GM12878 (cell line): ENCODE data around the gene PRKCE. TPM values are rescaled to one million over a fixed set of nuclear protein-coding genes. Genes with fewer than 3 reads are reported as not detected.

ENCODE experiments used
- ATAC-seq: fragments of 200-7000 bp; cut with Tn5 transposase; 3 replicates; pipeline ENCODE4 v1.9.1; 2020; ENCODE audit warnings: mild to moderate bottlenecking, moderate library complexity
- BruUV-seq: library from RNA; stranded (reverse); fragments of 400-500 nt; replicated peaks from 2 replicates; lab custom pipeline; 2021; lab: Mats Ljungman, UMichigan
- CTCF ChIA-PET: fragments of 300-600 bp; sonication (Branson Sonifier 250); formaldehyde crosslinking; extraction: SDS; loops from one replicate; lab custom pipeline; 2021; ENCODE audit warnings: inconsistent platforms; lab: Yijun Ruan, JAX
- POLR2A ChIA-PET: fragments of 350-600 bp; formaldehyde crosslinking; extraction: SDS; loops from one replicate; lab custom pipeline; 2021; ENCODE audit warnings: inconsistent platforms; lab: Charles Lee
- RAD21 ChIA-PET: fragments of 300-600 bp; sonication (Branson Sonifier 250); formaldehyde crosslinking; loops from one replicate; lab custom pipeline; 2023; ENCODE audit warnings: antibody characterized with exemption; ENCODE audit not compliant: unreplicated experiment; lab: Charles Lee
- SMC1A ChIA-PET: fragments of 300-600 bp; sonication (Branson Sonifier 250); formaldehyde crosslinking; loops from one replicate; lab custom pipeline; 2023; ENCODE audit not compliant: unreplicated experiment, uncharacterized antibody; lab: Charles Lee
- DNase-seq: peaks from one replicate; pipeline ENCODE4 v3.0.0-alpha.2; 2011; ENCODE audit warnings: low read depth, low spot score
- FAIRE-seq: peaks from 3 replicates; lab custom pipeline; 2011; peaks lifted over from hg19 to GRCh38; lab: Jason Lieb, UNC
- H2AFZ ChIP-seq: 2 replicates; pipeline ENCODE4 v1.6.0; 2011; ENCODE audit warnings: low read depth, low read length, control low read depth; ENCODE audit not compliant: control insufficient read depth
- H3K27ac ChIP-seq: 2 replicates; pipeline ENCODE4 v1.5.1; 2011; ENCODE audit warnings: control low read depth; ENCODE audit not compliant: control insufficient read depth, insufficient read depth
- H3K27me3 ChIP-seq, 2 experiments: replicated peaks in 1 of 2; 2 replicates each; pipeline versions ENCODE4 v1.6.0 to v1.6.1; 2011; ENCODE audit warnings: low read length in 1 of 2; ENCODE audit not compliant: control insufficient read depth in 2 of 2, insufficient read depth in 2 of 2
- H3K36me3 ChIP-seq, 2 experiments: 2 replicates each; pipeline ENCODE4 v1.5.1; 2011; ENCODE audit warnings: low read length in 1 of 2; ENCODE audit not compliant: control insufficient read depth in 2 of 2, insufficient read depth in 2 of 2
- H3K4me1 ChIP-seq: 2 replicates; pipeline ENCODE4 v1.6.1; 2011; ENCODE audit warnings: mild to moderate bottlenecking, low read length, moderate library complexity, mixed read lengths; ENCODE audit not compliant: control insufficient read depth, insufficient read depth
- H3K4me2 ChIP-seq: 2 replicates; pipeline ENCODE4 v1.6.0; 2011; ENCODE audit warnings: control low read depth; ENCODE audit not compliant: control insufficient read depth, insufficient read depth
- H3K4me3 ChIP-seq: fragments of 200-600 bp; sonication (generic); 2 replicates; pipeline ENCODE4 v1.5.1; 2016
- H3K79me2 ChIP-seq: 2 replicates; pipeline ENCODE4 v1.6.0; 2011; ENCODE audit warnings: low read length; ENCODE audit not compliant: control insufficient read depth, insufficient read depth
- H3K9ac ChIP-seq: 2 replicates; pipeline ENCODE4 v1.8.0; 2011; ENCODE audit warnings: low read length, control low read depth, mixed read lengths; ENCODE audit not compliant: control insufficient read depth, insufficient read depth
- H3K9me3 ChIP-seq: replicated peaks from 3 replicates; pipeline ENCODE4 v1.5.1; 2011; ENCODE audit warnings: mild to moderate bottlenecking, low read length; ENCODE audit not compliant: control insufficient read depth, insufficient read depth
- H4K20me1 ChIP-seq: 2 replicates; pipeline ENCODE4 v1.6.0; 2011; ENCODE audit not compliant: control insufficient read depth, insufficient read depth
- BACH1 ChIP-seq: fragments of 450-650 bp; IDR thresholded peaks from 2 replicates; pipeline ENCODE4 v1.6.1; 2017; ENCODE audit warnings: mild to moderate bottlenecking, borderline replicate concordance
- BCLAF1 ChIP-seq: fragments of 450-650 bp; IDR thresholded peaks from 2 replicates; pipeline ENCODE4 v1.6.1; 2017; ENCODE audit warnings: antibody characterized with exemption, mild to moderate bottlenecking, moderate library complexity
- BRCA1 ChIP-seq: IDR thresholded peaks from 2 replicates; pipeline ENCODE4 v1.6.1; 2011; ENCODE audit warnings: low read depth, low read length, improper control_type of control experiment
- CBX3 ChIP-seq: fragments of 200-600 bp; sonication (generic); IDR thresholded peaks from 2 replicates; pipeline ENCODE4 v1.6.1; 2016; ENCODE audit warnings: low read depth, borderline replicate concordance
- EP300 ChIP-seq, 2 experiments: fragments of 150-350 bp in 1 of 2; IDR thresholded peaks; 2 replicates each; pipeline ENCODE4 v1.6.1; 2011 to 2012; ENCODE audit warnings: low read depth in 2 of 2, low read length in 2 of 2, borderline replicate concordance in 1 of 2, improper control_type of control experiment in 1 of 2, inconsistent platforms in 1 of 2; ENCODE audit not compliant: control insufficient read depth in 1 of 2
- HCFC1 ChIP-seq: fragments of 150-350 bp; IDR thresholded peaks from 2 replicates; pipeline ENCODE4 v1.6.1; 2014; ENCODE audit warnings: low read length
- IKZF1 ChIP-seq: fragments of 450-650 bp; conservative IDR thresholded peaks from 2 replicates; pipeline ENCODE4 v1.6.1; 2017; ENCODE audit warnings: antibody characterized with exemption, mild to moderate bottlenecking
- KAT2A ChIP-seq: conservative IDR thresholded peaks from 2 replicates; pipeline ENCODE4 v1.6.1; 2011; ENCODE audit warnings: low read depth, low read length; ENCODE audit not compliant: control insufficient read depth
- NFXL1 ChIP-seq: fragments of 450-650 bp; IDR thresholded peaks from 2 replicates; pipeline ENCODE4 v1.6.1; 2017; ENCODE audit warnings: antibody characterized with exemption, mild to moderate bottlenecking, borderline replicate concordance
- NR2C2 ChIP-seq: IDR thresholded peaks from 2 replicates; pipeline ENCODE4 v1.6.1; 2011; ENCODE audit warnings: borderline replicate concordance, low read depth; ENCODE audit not compliant: control insufficient read depth, insufficient read length
- PML ChIP-seq: IDR thresholded peaks from 2 replicates; pipeline ENCODE4 v1.6.1; 2012; ENCODE audit warnings: low read length, inconsistent platforms
- SMAD1 ChIP-seq: fragments of 450-650 bp; IDR thresholded peaks from 2 replicates; pipeline ENCODE4 v1.6.1; 2018; ENCODE audit warnings: mild to moderate bottlenecking, low read depth; ENCODE audit not compliant: partially characterized antibody
- SMC3 ChIP-seq: IDR thresholded peaks from 2 replicates; pipeline ENCODE4 v1.6.1; 2011; ENCODE audit warnings: low read length, improper control_type of control experiment, borderline replicate concordance
- TCF3 ChIP-seq: IDR thresholded peaks from 2 replicates; pipeline ENCODE4 v1.6.1; 2012; ENCODE audit warnings: low read depth, mild to moderate bottlenecking, low read length, borderline replicate concordance; ENCODE audit not compliant: insufficient read depth
- ZNF217 ChIP-seq: fragments of 450-650 bp; IDR thresholded peaks from 2 replicates; pipeline ENCODE4 v1.6.1; 2017; ENCODE audit warnings: antibody characterized with exemption, mild to moderate bottlenecking
- whole genome bisulfite sequencing: methylation state at CpG from one replicate; pipeline ENCODE4 v1.1.6; 2016; ENCODE audit warnings: low lambda C conversion rate; ENCODE audit not compliant: insufficient replicate concordance, insufficient coverage; ENCODE audit errors: missing lambda C conversion rate; 5-methylcytosine and 5-hydroxymethylcytosine counted together
- in situ Hi-C: fragments of 300-500 bp; cut with MboI; formaldehyde crosslinking; loops from 9 replicates; pipeline ENCODE4 v1.14.3; 2018; ENCODE audit warnings: mixed read lengths
- intact Hi-C: fragments of 100-400 bp; cut with micrococcal nuclease; formaldehyde crosslinking; loops from one replicate; pipeline ENCODE4 v1.14.2; 2022; ENCODE audit not compliant: unreplicated experiment
- polyA plus RNA-seq, 11 experiments: library from polyadenylated mRNA; depleted of rRNA in 4 of 11; unstranded in 6 of 11; stranded (reverse) in 5 of 11; fragments of >200 nt; fragmentation: Nextera tagmentation in 4 of 11; fragmentation: Illumina TruSeq in 1 of 11; extraction: Ambion mirVana in 4 of 11; extraction: Trizol in 1 of 11; gene quantifications; 1 replicate in 1 of 11; 2 replicates in 10 of 11; pipeline versions ENCODE4 v1.2.1 to v1.2.3, GENCODE V29; 2011 to 2016; ENCODE audit warnings: inconsistent platforms in 2 of 11, missing spikeins in 2 of 11, low read depth in 1 of 11
- total RNA-seq, 4 experiments: library from RNA; depleted of rRNA in 3 of 4; stranded (reverse); fragments of >200 nt in 3 of 4; fragmentation: Illumina TruSeq in 1 of 4; extraction: Trizol in 1 of 4; gene quantifications; 2 replicates each; pipeline versions ENCODE4 v1.2.1 to v1.2.3, GENCODE V29; 2013 to 2021
- TF ChIP-seq, protein P1 (sequence below): fragments of 450-650 bp; IDR thresholded peaks from 2 replicates; pipeline ENCODE4 v1.6.1; 2017; ENCODE audit warnings: mild to moderate bottlenecking, moderate library complexity

The PRKCE gene
- total and polyA plus RNA-seq, 10 of the 15 experiments (the other 5 are each of a cell fraction or from before 2014, with no cell fraction given) = 2.6 to 28.2 (median 11.3) TPM

DNA sequence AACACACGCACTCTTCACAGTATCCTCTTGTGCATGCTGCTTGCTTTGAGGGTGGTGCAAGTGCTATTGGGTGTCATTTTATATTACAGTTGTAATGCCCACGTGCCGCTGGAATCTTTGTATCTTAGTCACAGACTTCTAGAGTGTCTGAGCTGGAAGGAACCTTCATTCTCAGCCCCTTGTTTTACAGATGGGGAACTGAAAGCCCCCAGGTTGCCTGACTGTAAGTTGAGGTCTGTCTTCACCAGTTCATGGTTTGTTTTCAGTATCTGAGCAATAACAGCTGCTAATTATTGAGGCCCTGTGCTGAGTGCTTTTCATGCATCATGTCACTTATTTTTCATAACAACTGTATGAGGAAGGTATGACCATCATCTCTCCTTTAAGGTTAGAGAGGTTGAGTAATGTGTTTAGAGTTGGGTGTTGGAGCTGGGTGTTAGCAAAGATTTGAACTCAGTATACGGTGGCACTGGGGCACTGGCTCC lies 77.0 kb downstream of the PRKCE start:
- intact Hi-C loops = loop anchor here (2.0 kb wide), 4 partner anchors 38 to 208 kb away; partner anchors contain the start of gene PRKCE
- Histone ChIP-seq H3K36me3 (no peaks in the 10 kb centered on the region; a peak in 1 of 4 replicates), H3K9ac (no peak overlapping the region), H3K4me2 (peak overlapping the region; percentile 90), H4K20me1 (no peaks in the 10 kb centered on the region), H3K27me3 (no peaks in the 10 kb centered on the region), H3K4me1 (peaks cover 57% of the 10 kb centered on the region), H3K9me3 (peaks cover 3% of the 10 kb centered on the region; the same call in 1 of the 3 replicates), H2AFZ (no peak overlapping the region), H3K27ac (peak overlapping the region; percentile 72), H3K79me2 (peaks cover 11% of the 10 kb centered on the region), H3K4me3 (peak overlapping the region; percentile 32; the same call in 1 of the 2 replicates)
- WGBS = 2% methylated on average over 4 of the region's 4 CpGs
- DNase-seq (peak; percentile 97), FAIRE-seq (peak; percentile 93), ATAC-seq (peak; percentile 85)
- in situ Hi-C loops = loop anchor here (5.0 kb wide), 1 partner anchor 76 kb away; the partner anchor contains the start of gene PRKCE
- ChIA-PET RAD21 (interaction anchor here (0.9 to 7.3 kb wide), 25 partner anchors 10 to 215 kb away, joined by 3 to 79 read pairs (median 4); partner anchors contain the start of gene PRKCE), CTCF (interaction anchor here (0.5 to 3.3 kb wide), 15 partner anchors 14 to 335 kb away, joined by 3 to 37 read pairs (median 6); partner anchors contain the start of gene SRBD1), SMC1A (interaction anchor here (0.6 to 8.3 kb wide), 28 partner anchors 11 to 246 kb away, joined by 3 to 78 read pairs (median 7); partner anchors contain the start of gene PRKCE), POLR2A (interaction anchor here (0.7 to 3.7 kb wide), 8 partner anchors 24 to 115 kb away, joined by 3 to 34 read pairs (median 6); partner anchors contain the start of gene PRKCE)
- no TSS peak for BruUV-seq
- TF ChIP-seq, protein P1, sequence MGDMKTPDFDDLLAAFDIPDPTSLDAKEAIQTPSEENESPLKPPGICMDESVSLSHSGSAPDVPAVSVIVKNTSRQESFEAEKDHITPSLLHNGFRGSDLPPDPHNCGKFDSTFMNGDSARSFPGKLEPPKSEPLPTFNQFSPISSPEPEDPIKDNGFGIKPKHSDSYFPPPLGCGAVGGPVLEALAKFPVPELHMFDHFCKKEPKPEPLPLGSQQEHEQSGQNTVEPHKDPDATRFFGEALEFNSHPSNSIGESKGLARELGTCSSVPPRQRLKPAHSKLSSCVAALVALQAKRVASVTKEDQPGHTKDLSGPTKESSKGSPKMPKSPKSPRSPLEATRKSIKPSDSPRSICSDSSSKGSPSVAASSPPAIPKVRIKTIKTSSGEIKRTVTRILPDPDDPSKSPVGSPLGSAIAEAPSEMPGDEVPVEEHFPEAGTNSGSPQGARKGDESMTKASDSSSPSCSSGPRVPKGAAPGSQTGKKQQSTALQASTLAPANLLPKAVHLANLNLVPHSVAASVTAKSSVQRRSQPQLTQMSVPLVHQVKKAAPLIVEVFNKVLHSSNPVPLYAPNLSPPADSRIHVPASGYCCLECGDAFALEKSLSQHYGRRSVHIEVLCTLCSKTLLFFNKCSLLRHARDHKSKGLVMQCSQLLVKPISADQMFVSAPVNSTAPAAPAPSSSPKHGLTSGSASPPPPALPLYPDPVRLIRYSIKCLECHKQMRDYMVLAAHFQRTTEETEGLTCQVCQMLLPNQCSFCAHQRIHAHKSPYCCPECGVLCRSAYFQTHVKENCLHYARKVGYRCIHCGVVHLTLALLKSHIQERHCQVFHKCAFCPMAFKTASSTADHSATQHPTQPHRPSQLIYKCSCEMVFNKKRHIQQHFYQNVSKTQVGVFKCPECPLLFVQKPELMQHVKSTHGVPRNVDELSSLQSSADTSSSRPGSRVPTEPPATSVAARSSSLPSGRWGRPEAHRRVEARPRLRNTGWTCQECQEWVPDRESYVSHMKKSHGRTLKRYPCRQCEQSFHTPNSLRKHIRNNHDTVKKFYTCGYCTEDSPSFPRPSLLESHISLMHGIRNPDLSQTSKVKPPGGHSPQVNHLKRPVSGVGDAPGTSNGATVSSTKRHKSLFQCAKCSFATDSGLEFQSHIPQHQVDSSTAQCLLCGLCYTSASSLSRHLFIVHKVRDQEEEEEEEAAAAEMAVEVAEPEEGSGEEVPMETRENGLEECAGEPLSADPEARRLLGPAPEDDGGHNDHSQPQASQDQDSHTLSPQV = peak; percentile 7; the same call in 1 of the 2 replicates
- TF ChIP-seq KAT2A = no peak
- TF ChIP-seq TCF3 = peak; percentile 95
- peak; percentile 59; the same call in 1 of the 2 replicates for TF ChIP-seq PML
- peak; percentile 66 for TF ChIP-seq SMAD1
- no peak for TF ChIP-seq BCLAF1
- TF ChIP-seq ZNF217 = peak; percentile 89; the same call in 1 of the 2 replicates
- TF ChIP-seq EP300 (IDR thresholded peaks at IDR 0.05; ENCODE audit: borderline replicate concordance in 1 of 2, control insufficient read depth in 1 of 2, low read depth in 2 of 2, low read length in 2 of 2) = peak; percentile 98 to 99
- TF ChIP-seq NFXL1 = no peak
- no peak for TF ChIP-seq BRCA1
- peak; percentile 15; the same call in 1 of the 2 replicates for TF ChIP-seq SMC3
- TF ChIP-seq BACH1 = peak; percentile 96; the same call in 1 of the 2 replicates
- no peak for TF ChIP-seq NR2C2
- no peak for TF ChIP-seq CBX3
- no peak for TF ChIP-seq HCFC1
- TF ChIP-seq IKZF1 = peak; percentile 88
